Measurements from ENCODE around the gene AKAP13. TPM values are rescaled to one million over a fixed set of nuclear protein-coding genes. Genes with fewer than 3 reads are reported as not detected.
"Not testable (repeated sequence)": the region's sequence is repeated elsewhere in the genome, so short reads cannot be mapped to it uniquely, and the experiment has no call there.

AKAP13 gene
- total RNA-seq, 4 donors from 2014 or later = 332 to 362 (median 351) TPM

GRCh38 chr15:85583923-85584390, 203.6 kb downstream of the AKAP13 start:
- peaks cover 0 to 77% (median 38%) of the 10 kb centered on the region in 4 donors for H3K4me1 ChIP-seq
- peak overlapping the region in 1 of 4 donors; percentile 37 for H3K4me3 ChIP-seq
- H3K36me3 ChIP-seq = peaks cover 0 to 35% (median 0%) of the 10 kb centered on the region in 3 donors
- WGBS, 2 donors = 45 to 67% methylated on average over 3 of the region's 3 CpGs
- TF ChIP-seq POLR2A (IDR thresholded peaks at IDR 0.05) = no peak
- peak in 1 of 2 donors; percentile 24 for TF ChIP-seq EP300 (IDR thresholded peaks at IDR 0.05)
- H3K9me3 ChIP-seq = no peaks in the 10 kb centered on the region
- DNase-seq (ENCODE audit: low spot score in 2 of 2) = no peak
- H3K27ac ChIP-seq = peak overlapping the region; percentile 55 to 85 (median 84)
- H3K27me3 ChIP-seq = no peaks in the 10 kb centered on the region

GRCh38 chr15:85584872-85585271, 204.5 kb downstream of the AKAP13 start:
- Histone ChIP-seq H3K27me3 (no peaks in the 10 kb centered on the region), H3K27ac (peak overlapping the region in 2 of 4 donors; percentile 85), H3K9me3 (no peaks in the 10 kb centered on the region), H3K4me1 (peaks cover 0 to 77% (median 42%) of the 10 kb centered on the region in 4 donors), H3K36me3 (peaks cover 0 to 26% (median 0%) of the 10 kb centered on the region in 3 donors), H3K4me3 (peak overlapping the region in 1 of 4 donors; percentile 37)
- DNase-seq (ENCODE audit: low spot score in 2 of 2) = no peak
- TF ChIP-seq EP300 (IDR thresholded peaks at IDR 0.05) (no peak), CTCF (IDR thresholded peaks at IDR 0.05) (no peak), POLR2A (IDR thresholded peaks at IDR 0.05) (no peak)
- 40 to 43% methylated on average over 4 of the region's 4 CpGs for WGBS, 2 donors

- H3K4me3 ChIP-seq; DNase-seq (ENCODE audit: low spot score in 2 of 2); H3K27me3 ChIP-seq; H3K9me3 ChIP-seq: not testable (repeated sequence)
- Histone ChIP-seq H3K36me3 (peaks cover 0 to 12% (median 0%) of the 10 kb centered on the region in 3 donors), H3K4me1 (peaks cover 0 to 75% (median 43%) of the 10 kb centered on the region in 4 donors), H3K27ac (peak overlapping the region in 1 of 4 donors; percentile 9)
- WGBS, 2 donors = 96 to 97% methylated on average over 5 of the region's 5 CpGs
These were observed 205.8 kb downstream of the AKAP13 start for GRCh38 chr15:85586196-85586595.

GRCh38 chr15:85587707-85588411, 207.5 kb downstream of the AKAP13 start:
- Histone ChIP-seq H3K27ac (peak overlapping the region in 3 of 4 donors; percentile 45 to 74 (median 73)), H3K4me1 (peaks cover 4 to 74% (median 33%) of the 10 kb centered on the region in 4 donors), H3K36me3 (peaks cover 0 to 5% (median 0%) of the 10 kb centered on the region in 3 donors), H3K9me3 (no peaks in the 10 kb centered on the region), H3K27me3 (no peaks in the 10 kb centered on the region), H3K4me3 (no peak overlapping the region)
- DNase-seq (ENCODE audit: low spot score in 2 of 2) = no peak
- TF ChIP-seq CTCF (IDR thresholded peaks at IDR 0.05) (no peak), EP300 (IDR thresholded peaks at IDR 0.05) (no peak), POLR2A (IDR thresholded peaks at IDR 0.05) (no peak)
- 90 to 94% methylated on average over 10 of the region's 10 CpGs for WGBS, 2 donors

GRCh38 chr15:85588677-85589076, 208.3 kb downstream of the AKAP13 start:
- Histone ChIP-seq H3K27ac (peak overlapping the region; percentile 11 to 74 (median 59)), H3K36me3 (peaks cover 0 to 5% (median 0%) of the 10 kb centered on the region in 3 donors), H3K27me3 (no peaks in the 10 kb centered on the region), H3K9me3 (no peaks in the 10 kb centered on the region), H3K4me1 (peaks cover 4 to 67% (median 28%) of the 10 kb centered on the region in 4 donors), H3K4me3 (no peak overlapping the region)
- no peak for DNase-seq (ENCODE audit: low spot score in 2 of 2)
- 48 to 65% methylated on average over 3 of the region's 3 CpGs for WGBS, 2 donors
- no peak for TF ChIP-seq EP300 (IDR thresholded peaks at IDR 0.05)

GRCh38 chr15:85589851-85590250, 209.4 kb downstream of the AKAP13 start:
- TF ChIP-seq CTCF (IDR thresholded peaks at IDR 0.05) = no peak
- no peak for TF ChIP-seq POLR2A (IDR thresholded peaks at IDR 0.05)
- TF ChIP-seq EP300 (IDR thresholded peaks at IDR 0.05) = no peak
- WGBS, 2 donors = 51 to 59% methylated on average over 2 of the region's 2 CpGs
- no peak for DNase-seq (ENCODE audit: low spot score in 2 of 2)
- Histone ChIP-seq H3K27ac (peak overlapping the region in 3 of 4 donors; percentile 45 to 74 (median 73)), H3K36me3 (peaks cover 0 to 5% (median 0%) of the 10 kb centered on the region in 3 donors), H3K27me3 (no peaks in the 10 kb centered on the region), H3K9me3 (no peaks in the 10 kb centered on the region), H3K4me3 (no peak overlapping the region), H3K4me1 (peaks cover 4 to 64% (median 20%) of the 10 kb centered on the region in 4 donors)
